ENCODE measurements around the gene SKI. TPM values are rescaled to one million over a fixed set of nuclear protein-coding genes. Genes with fewer than 3 reads are reported as not detected.

Gene SKI
- total and polyA plus RNA-seq, 2 of the 8 experiments (the other 6 are each of a cell fraction or from before 2014, with no cell fraction given) = 8.3 to 87.6 TPM

GRCh38 chr1:2189459-2190425 is 38.4 kb upstream of the SKI start:
- CTCF ChIA-PET (ENCODE audit: partially characterized antibody) = interaction anchor here (0.6 to 14.1 kb wide), 6 partner anchors 14 to 193 kb away, joined by 3 to 154 read pairs (median 4); no protein-coding TSS in a partner anchor

More at GRCh38 chr1:2189459-2190425, 38.4 kb upstream of the SKI start:
- Histone ChIP-seq H3K36me3 (ENCODE audit: control insufficient read depth in 2 of 4, insufficient read depth in 4 of 4, low read length in 3 of 4) (peaks cover 3 to 7% (median 3%) of the 10 kb centered on the region in 4 experiments; a peak in 6 of 8 replicates), H2AFZ (ENCODE audit: low read length) (no peak overlapping the region), H3K4me2 (ENCODE audit: insufficient read depth in 1 of 2, low read depth in 2 of 2, low read length in 2 of 2) (peak overlapping the region; percentile 50 to 63), H3K23me2 (ENCODE audit: low read depth, low read length) (peaks cover 4% of the 10 kb centered on the region; the same call in 1 of the 2 replicates), H3K79me1 (ENCODE audit: low read depth, low read length) (peaks cover 2% of the 10 kb centered on the region; the same call in 1 of the 2 replicates), H3K27ac (ENCODE audit: low read depth, low read length) (no peak overlapping the region), H3K4me1 (replicated peaks in 1 of 4; ENCODE audit: control insufficient read depth in 3 of 4, insufficient read depth in 4 of 4, low read length in 3 of 4) (peaks cover 0 to 16% (median 7%) of the 10 kb centered on the region in 4 experiments; a peak in 5 of 7 replicates), H2BK120ac (replicated peaks; ENCODE audit: low read depth, low read length) (no peak overlapping the region), H2BK5ac (ENCODE audit: low read depth, low read length) (peak overlapping the region; percentile 73; the same call in 1 of the 2 replicates), H4K20me1 (replicated peaks in 1 of 2; ENCODE audit: control insufficient read depth in 1 of 2, insufficient read depth in 2 of 2, low read length in 2 of 2) (peaks cover 4 to 15% of the 10 kb centered on the region in 2 experiments), H3K23ac (ENCODE audit: insufficient read length) (no peak overlapping the region), H4K8ac (ENCODE audit: extremely low read depth, insufficient read depth, low read length) (peak overlapping the region; percentile 81; the same call in 1 of the 2 replicates), H2BK20ac (ENCODE audit: low read length) (no peak overlapping the region), H3K9ac (replicated peaks in 1 of 4; ENCODE audit: extremely low read depth in 1 of 4, low read depth in 3 of 4, low read length in 3 of 4) (peak overlapping the region in 1 of 4 experiments; percentile 33; a peak in 1 of 7 replicates), H3K56ac (replicated peaks; ENCODE audit: insufficient read length, low read depth, low read length) (peak overlapping the region; percentile 19), H3K4ac (replicated peaks; ENCODE audit: insufficient read length, low read depth, low read length) (no peak overlapping the region), H2AK5ac (ENCODE audit: low read depth, low read length) (no peak overlapping the region), H3K18ac (ENCODE audit: extremely low read depth, low read length) (peak overlapping the region; percentile 10), H3K4me3 (ENCODE audit: extremely low read depth in 1 of 4, insufficient read depth in 2 of 4, low read depth in 3 of 4, low read length in 4 of 4) (peak overlapping the region in 3 of 4 experiments; percentile 28 to 49 (median 48); a peak in 5 of 8 replicates), H3K79me2 (ENCODE audit: control insufficient read depth in 1 of 2, insufficient read depth in 2 of 2, low read length in 2 of 2) (peaks cover 0 to 26% of the 10 kb centered on the region in 2 experiments; a peak in 1 of 4 replicates), H2BK12ac (ENCODE audit: low read depth, low read length) (no peak overlapping the region), H4K5ac (ENCODE audit: insufficient read length, low read depth, low read length) (peak overlapping the region; percentile 2), H3K27me3 (replicated peaks in 1 of 4; ENCODE audit: control insufficient read depth in 3 of 4, extremely low read depth in 1 of 4, insufficient read depth in 3 of 4, low read length in 3 of 4) (no peaks in the 10 kb centered on the region), H2BK15ac (ENCODE audit: low read length) (no peak overlapping the region), H4K91ac (replicated peaks; ENCODE audit: insufficient read length, low read length) (no peak overlapping the region), H3K9me3 (ENCODE audit: insufficient read depth in 2 of 2, low read depth in 1 of 2, low read length in 1 of 2) (no peaks in the 10 kb centered on the region), H3K14ac (ENCODE audit: insufficient read length) (no peak overlapping the region)
- DNase-seq (ENCODE audit: low read depth in 1 of 2, low spot score in 2 of 2) (peak; percentile 51 to 93), FAIRE-seq (no peak)
- TF ChIP-seq RBBP5 (IDR thresholded peaks at IDR 0.05; ENCODE audit: borderline replicate concordance, low read depth, low read length) = peak; percentile 62; the same call in 1 of the 2 replicates
- peak; percentile 50 for TF ChIP-seq SAP30 (IDR thresholded peaks at IDR 0.05; ENCODE audit: insufficient read depth, insufficient replicate concordance, low read length)
- peak; percentile 53 for TF ChIP-seq MAX (IDR thresholded peaks at IDR 0.05)
- peak; percentile 62 for TF ChIP-seq CREB1 (IDR thresholded peaks at IDR 0.05)
- TF ChIP-seq NRF1 (IDR thresholded peaks at IDR 0.05; ENCODE audit: low read depth, low read length) = peak; percentile 61
- peak; percentile 93 to 98 for TF ChIP-seq SIN3A (conservative IDR thresholded peaks at IDR 0.05 in 1 of 2, IDR thresholded peaks at IDR 0.05 in 1 of 2; ENCODE audit: low read depth in 1 of 2, low read length in 2 of 2)
- TF ChIP-seq BRCA1 (IDR thresholded peaks at IDR 0.05; ENCODE audit: low read depth, low read length) = no peak
- peak; percentile 32; the same call in 1 of the 2 replicates for TF ChIP-seq TCF12 (IDR thresholded peaks at IDR 0.05; ENCODE audit: low read depth, low read length)
- TF ChIP-seq TAF7 (optimal IDR thresholded peaks at IDR 0.05; ENCODE audit: borderline replicate concordance, low read depth, low read length) = no peak
- 36% methylated on average over 65 of the region's 65 CpGs; no CpG with 5 or more reads in 1 of the 2 experiments for WGBS, 2 experiments (ENCODE audit: extremely low coverage in 1 of 2, insufficient coverage in 1 of 2, insufficient read length in 1 of 2, insufficient replicate concordance in 2 of 2, low coverage in 1 of 2, low lambda C conversion rate in 2 of 2, missing lambda C conversion rate in 1 of 2)
- POLR2A ChIA-PET (ENCODE audit: partially characterized antibody) = interaction anchor here (0.9 to 2.3 kb wide), 5 partner anchors 9 to 119 kb away, joined by 3 to 7 read pairs (median 3); no protein-coding TSS in a partner anchor

Data from H1 (cell line).